AG08396 (cell line): ENCODE measurements around the gene COMMD7.

Experiments
- DNase-seq: peaks from one replicate; pipeline ENCODE4 v3.0.0; 2012; ENCODE audit warnings: low spot score, mixed read lengths

Gene COMMD7

GRCh38 chr20:32743237-32744112, at the start of gene COMMD7:
Gene COMMD7, minus strand, starts transcription at chr20:32743467. Its CDS starts 76 bp downstream, at chr20:32743391.
- peak; percentile 69 for DNase-seq

GRCh38 chr20:32792731-32793458, 49.6 kb upstream of the COMMD7 start:
- DNase-seq, result no peak

GRCh38 chr20:32792316-32792715, 49.0 kb upstream of the COMMD7 start:
- peak; percentile 24 for DNase-seq

GRCh38 chr20:32790751-32791057, 47.4 kb upstream of the COMMD7 start:
- no peak for DNase-seq

GRCh38 chr20:32789896-32790750, 46.9 kb upstream of the COMMD7 start:
- peak; percentile 90 for DNase-seq

GRCh38 chr20:32787168-32787567, 43.9 kb upstream of the COMMD7 start:
- DNase-seq, result no peak

GRCh38 chr20:32786059-32786760, 42.9 kb upstream of the COMMD7 start:
- DNase-seq, result no peak

GRCh38 chr20:32784369-32785080, 41.3 kb upstream of the COMMD7 start:
- DNase-seq, result no peak

GRCh38 chr20:32780749-32781655, 37.7 kb upstream of the COMMD7 start:
- DNase-seq, result no peak

GRCh38 chr20:32780278-32780677, 37.0 kb upstream of the COMMD7 start:
- no peak for DNase-seq

GRCh38 chr20:32779500-32780211, 36.4 kb upstream of the COMMD7 start:
- no peak for DNase-seq

- no peak for DNase-seq
Measured at GRCh38 chr20:32777177-32777956, 34.1 kb upstream of the COMMD7 start.

GRCh38 chr20:32775336-32775991, 32.2 kb upstream of the COMMD7 start:
- no peak for DNase-seq

- no peak for DNase-seq
Measured at GRCh38 chr20:32773855-32774254, 30.6 kb upstream of the COMMD7 start.

GRCh38 chr20:32773223-32773622, 30.0 kb upstream of the COMMD7 start:
- DNase-seq, result no peak

- no peak for DNase-seq
Measured at GRCh38 chr20:32772046-32772445, 28.8 kb upstream of the COMMD7 start.

- DNase-seq, result no peak
Measured at GRCh38 chr20:32767418-32768198, 24.3 kb upstream of the COMMD7 start.
